ENCODE results near the gene CNTN4. TPM values are rescaled to one million over a fixed set of nuclear protein-coding genes. Genes with fewer than 3 reads are reported as not detected.

The CNTN4 gene
- total RNA-seq, 4 donors from 2014 or later: 2.6 to 91.2 (median 13.2) TPM

DNA sequence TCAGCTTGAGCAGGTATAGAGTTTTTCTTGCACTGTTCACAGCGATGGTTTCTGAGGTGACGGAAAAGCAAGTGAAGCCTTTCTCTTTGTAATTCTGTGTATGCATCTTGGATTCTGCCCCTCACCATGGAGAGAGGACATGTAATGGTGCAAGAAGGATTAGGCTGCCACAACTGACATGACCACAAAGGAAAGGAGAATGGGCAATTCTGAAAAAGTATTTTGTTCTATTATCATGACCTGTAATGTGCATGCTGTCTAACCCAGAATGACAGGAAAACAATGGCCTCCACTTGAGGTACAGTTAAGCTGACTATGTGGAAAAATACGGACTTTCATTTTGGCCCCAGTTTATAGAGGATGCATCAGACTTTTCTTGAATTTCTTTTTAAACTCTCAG lies 784.6 kb downstream of the CNTN4 start:
- no peaks in the 10 kb centered on the region for H3K27me3 ChIP-seq
- no peak for DNase-seq
- H3K9me3 ChIP-seq: no peaks in the 10 kb centered on the region
- H3K4me1 ChIP-seq: no peaks in the 10 kb centered on the region
- TF ChIP-seq, protein P1, sequence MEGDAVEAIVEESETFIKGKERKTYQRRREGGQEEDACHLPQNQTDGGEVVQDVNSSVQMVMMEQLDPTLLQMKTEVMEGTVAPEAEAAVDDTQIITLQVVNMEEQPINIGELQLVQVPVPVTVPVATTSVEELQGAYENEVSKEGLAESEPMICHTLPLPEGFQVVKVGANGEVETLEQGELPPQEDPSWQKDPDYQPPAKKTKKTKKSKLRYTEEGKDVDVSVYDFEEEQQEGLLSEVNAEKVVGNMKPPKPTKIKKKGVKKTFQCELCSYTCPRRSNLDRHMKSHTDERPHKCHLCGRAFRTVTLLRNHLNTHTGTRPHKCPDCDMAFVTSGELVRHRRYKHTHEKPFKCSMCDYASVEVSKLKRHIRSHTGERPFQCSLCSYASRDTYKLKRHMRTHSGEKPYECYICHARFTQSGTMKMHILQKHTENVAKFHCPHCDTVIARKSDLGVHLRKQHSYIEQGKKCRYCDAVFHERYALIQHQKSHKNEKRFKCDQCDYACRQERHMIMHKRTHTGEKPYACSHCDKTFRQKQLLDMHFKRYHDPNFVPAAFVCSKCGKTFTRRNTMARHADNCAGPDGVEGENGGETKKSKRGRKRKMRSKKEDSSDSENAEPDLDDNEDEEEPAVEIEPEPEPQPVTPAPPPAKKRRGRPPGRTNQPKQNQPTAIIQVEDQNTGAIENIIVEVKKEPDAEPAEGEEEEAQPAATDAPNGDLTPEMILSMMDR (IDR thresholded peaks at IDR 0.05): no peak
- TF ChIP-seq POLR2A (IDR thresholded peaks at IDR 0.05): no peak
- no peak overlapping the region for H3K27ac ChIP-seq
- no peaks in the 10 kb centered on the region for H3K36me3 ChIP-seq
- intact Hi-C loops (cut with DNase I; ENCODE audit: low total_unique reads): no loop called here
- H3K4me3 ChIP-seq: no peak overlapping the region

DNA sequence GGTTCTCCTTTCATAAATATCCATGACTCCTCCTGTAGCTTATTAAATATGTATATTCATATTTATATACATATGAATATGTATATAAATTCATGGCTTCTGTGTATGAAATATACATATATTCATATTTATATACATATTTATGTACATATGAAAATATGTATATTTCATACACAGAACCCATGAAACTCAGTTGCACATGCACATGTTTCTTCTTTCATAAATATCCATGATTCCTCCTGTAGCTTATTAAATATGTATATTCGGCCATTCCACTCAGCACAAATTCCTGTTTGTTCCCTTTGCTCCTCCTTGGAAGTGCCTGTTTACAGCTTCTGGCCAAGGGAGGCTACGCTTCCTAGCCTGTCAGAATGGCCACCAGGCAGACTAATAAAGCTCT lies 789.9 kb downstream of the CNTN4 start:
- Histone ChIP-seq H3K27ac (no peak overlapping the region), H3K4me3 (no peak overlapping the region), H3K36me3 (no peaks in the 10 kb centered on the region), H3K9me3 (no peaks in the 10 kb centered on the region), H3K27me3 (no peaks in the 10 kb centered on the region), H3K4me1 (no peaks in the 10 kb centered on the region)
- no peak for DNase-seq
- TF ChIP-seq, protein P1 (IDR thresholded peaks at IDR 0.05): no peak
- TF ChIP-seq POLR2A (IDR thresholded peaks at IDR 0.05): no peak
- intact Hi-C loops (cut with DNase I; ENCODE audit: low total_unique reads): no loop called here

DNA sequence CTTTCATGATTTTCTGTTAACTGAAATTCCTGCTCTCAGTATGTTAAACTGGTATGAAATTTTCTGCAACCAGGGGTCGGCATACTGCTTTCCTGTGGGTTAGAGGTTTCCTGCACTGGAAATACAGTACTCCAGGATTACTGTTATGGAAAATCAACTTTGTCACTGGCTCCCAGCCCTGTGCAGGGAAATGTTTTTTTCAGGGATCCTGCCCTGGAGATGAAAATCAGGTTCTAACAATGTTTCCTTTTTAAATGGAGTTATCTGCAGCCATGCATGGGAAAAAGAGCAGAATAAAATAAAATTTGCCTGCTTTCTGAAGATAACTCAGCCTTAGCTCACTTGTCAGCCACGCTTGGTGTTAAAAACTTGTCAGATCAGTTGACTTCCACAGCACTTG lies 791.1 kb downstream of the CNTN4 start:
- no peaks in the 10 kb centered on the region for H3K27me3 ChIP-seq
- no peak overlapping the region for H3K4me3 ChIP-seq
- H3K36me3 ChIP-seq: no peaks in the 10 kb centered on the region
- intact Hi-C loops (cut with DNase I; ENCODE audit: low total_unique reads): no loop called here
- H3K9me3 ChIP-seq: no peaks in the 10 kb centered on the region
- H3K27ac ChIP-seq: no peak overlapping the region
- TF ChIP-seq, protein P1 (IDR thresholded peaks at IDR 0.05): no peak
- TF ChIP-seq POLR2A (IDR thresholded peaks at IDR 0.05): no peak
- H3K4me1 ChIP-seq: no peaks in the 10 kb centered on the region
- no peak for DNase-seq

DNA sequence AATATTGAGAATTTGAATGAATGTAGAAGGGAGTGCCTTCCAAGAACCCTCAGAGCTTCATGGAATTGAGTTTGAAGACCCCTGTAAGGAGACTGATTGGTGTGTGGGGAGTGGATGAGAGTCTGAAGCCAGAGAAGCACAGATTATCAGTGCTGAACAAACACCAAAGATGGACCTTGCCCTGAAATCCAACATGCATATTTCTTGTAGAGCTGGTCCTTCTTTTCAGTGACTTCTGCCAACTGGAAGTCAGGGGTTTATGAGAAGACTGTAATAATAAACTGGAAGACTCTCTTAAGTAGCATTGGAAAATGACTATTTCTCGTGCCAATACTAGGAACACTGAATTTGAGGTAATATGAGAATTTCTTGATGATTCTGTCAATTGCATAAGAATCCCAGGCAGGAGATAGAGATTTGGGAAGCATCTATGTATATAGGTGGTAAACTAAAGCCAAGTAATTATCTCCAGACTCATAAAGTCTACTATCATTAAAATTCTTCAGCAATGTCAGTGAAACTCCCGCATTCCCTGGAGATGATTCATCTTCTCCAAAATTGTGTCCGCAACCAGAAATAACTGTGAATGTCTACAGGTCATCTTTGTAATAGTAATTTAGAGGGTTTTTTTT lies 797.8 kb downstream of the CNTN4 start:
- intact Hi-C loops (cut with DNase I; ENCODE audit: low total_unique reads): no loop called here
- Histone ChIP-seq H3K4me1 (no peaks in the 10 kb centered on the region), H3K36me3 (no peaks in the 10 kb centered on the region), H3K4me3 (no peak overlapping the region), H3K27ac (no peak overlapping the region), H3K9me3 (no peaks in the 10 kb centered on the region), H3K27me3 (no peaks in the 10 kb centered on the region)
- no peak for TF ChIP-seq POLR2A (IDR thresholded peaks at IDR 0.05)
- TF ChIP-seq, protein P1 (IDR thresholded peaks at IDR 0.05): no peak
- DNase-seq: no peak

GRCh38 chr3:2897821-2898220 lies 799.2 kb downstream of the CNTN4 start:
- no peaks in the 10 kb centered on the region for H3K27me3 ChIP-seq
- no peak for DNase-seq
- TF ChIP-seq POLR2A (IDR thresholded peaks at IDR 0.05): no peak
- TF ChIP-seq, protein P1 (IDR thresholded peaks at IDR 0.05): no peak
- H3K9me3 ChIP-seq: no peaks in the 10 kb centered on the region
- H3K4me1 ChIP-seq: no peaks in the 10 kb centered on the region
- intact Hi-C loops (cut with DNase I; ENCODE audit: low total_unique reads): no loop called here
- H3K4me3 ChIP-seq: no peak overlapping the region
- no peaks in the 10 kb centered on the region for H3K36me3 ChIP-seq
- no peak overlapping the region for H3K27ac ChIP-seq
